ENCODE data around the gene ZNF335.

The ZNF335 gene

DNA sequence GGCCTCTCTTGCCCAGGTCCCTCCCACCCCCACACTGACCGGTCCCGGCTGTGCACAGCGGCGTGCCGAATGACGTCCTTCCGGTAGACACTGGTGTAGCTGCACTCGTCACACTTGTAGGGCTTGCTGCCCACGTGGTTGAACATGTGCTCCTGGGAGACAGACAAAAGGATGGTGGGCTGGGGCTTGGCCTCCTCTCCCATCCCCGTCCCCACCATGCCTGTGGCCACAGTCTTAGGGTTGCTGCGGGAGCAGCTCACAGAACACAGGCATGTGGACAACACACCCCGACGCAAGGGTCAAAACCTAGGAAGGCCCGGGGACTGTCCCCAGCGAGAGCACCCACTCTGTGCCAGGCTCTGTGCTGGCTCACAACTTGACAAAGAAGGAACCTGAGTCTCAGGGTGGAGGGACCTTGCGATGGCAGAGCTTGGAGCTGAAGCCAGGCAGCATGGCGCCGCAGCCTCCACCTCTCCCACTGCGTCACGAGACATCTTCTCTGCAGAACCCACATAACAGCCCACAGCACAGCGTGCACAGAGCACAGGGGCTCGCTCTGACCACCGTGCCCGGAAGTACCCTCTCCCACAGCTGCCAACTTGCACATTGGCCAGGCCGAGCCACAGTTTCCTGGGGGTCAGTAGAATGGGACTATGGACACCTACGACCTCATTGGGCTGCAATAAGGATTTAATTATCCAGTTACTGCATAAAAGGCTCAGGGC, 9.8 kb downstream of the ZNF335 start:
- no peak overlapping the region for H2BK15ac ChIP-seq (ENCODE audit: low read depth, poor library complexity, severe bottlenecking)
- H3K18ac ChIP-seq (ENCODE audit: low read depth in 1 of 2, low read length in 2 of 2) = no peak overlapping the region
- no peak overlapping the region for H3K23ac ChIP-seq (ENCODE audit: low read length in 2 of 2)
- no peak overlapping the region for H3K27ac ChIP-seq (ENCODE audit: low read length, poor library complexity, severe bottlenecking)
- no peak overlapping the region for H2BK120ac ChIP-seq (ENCODE audit: low read depth, low read length)
- H2AK5ac ChIP-seq (ENCODE audit: low read length, severe bottlenecking) = no peak overlapping the region
- no peak overlapping the region for H4K8ac ChIP-seq (ENCODE audit: low read length)
- H3K27me3 ChIP-seq (ENCODE audit: control insufficient read depth in 1 of 2, insufficient read depth in 1 of 2, low read length in 2 of 2) = no peaks in the 10 kb centered on the region
- no peaks in the 10 kb centered on the region for H3K9me3 ChIP-seq (ENCODE audit: control insufficient read depth, low read length)
- H3K79me1 ChIP-seq (replicated peaks; ENCODE audit: low read length, poor library complexity, severe bottlenecking) = peaks cover 41% of the 10 kb centered on the region
- H3K14ac ChIP-seq (ENCODE audit: low read length in 2 of 2) = no peak overlapping the region
- no peak overlapping the region for H3K4ac ChIP-seq (ENCODE audit: low read depth in 1 of 2, low read length in 2 of 2)
- H3K4me3 ChIP-seq (ENCODE audit: insufficient read depth in 1 of 2, low read depth in 1 of 2, low read length in 2 of 2) = peak overlapping the region in 1 of 2 experiments; percentile 21
- H3K9ac ChIP-seq (ENCODE audit: low read length) = no peak overlapping the region
- H3K4me1 ChIP-seq (ENCODE audit: control insufficient read depth, insufficient read depth, low read depth, low read length) = no peaks in the 10 kb centered on the region
- H2BK5ac ChIP-seq (ENCODE audit: low read depth, low read length, poor library complexity, severe bottlenecking) = no peak overlapping the region
- H2BK12ac ChIP-seq (ENCODE audit: low read length in 2 of 2) = no peak overlapping the region
- no peak overlapping the region for H4K91ac ChIP-seq (ENCODE audit: low read length)
- no peak for DNase-seq
- H2AFZ ChIP-seq (ENCODE audit: low read depth, low read length) = no peak overlapping the region
- WGBS = 97% methylated on average over 26 of the region's 26 CpGs
- no peak overlapping the region for H3K4me2 ChIP-seq (ENCODE audit: low read length, poor library complexity, severe bottlenecking)
- H3K36me3 ChIP-seq (ENCODE audit: control insufficient read depth in 1 of 2, insufficient read depth in 2 of 2, low read depth in 1 of 2, low read length in 2 of 2) = peaks cover 87 to 94% of the 10 kb centered on the region in 2 experiments

GRCh38 chr20:45959956-45960630, 11.9 kb downstream of the ZNF335 start:
- Histone ChIP-seq H3K9me3 (ENCODE audit: control insufficient read depth, low read length) (no peaks in the 10 kb centered on the region), H3K18ac (ENCODE audit: low read depth in 1 of 2, low read length in 2 of 2) (no peak overlapping the region), H3K36me3 (ENCODE audit: control insufficient read depth in 1 of 2, insufficient read depth in 2 of 2, low read depth in 1 of 2, low read length in 2 of 2) (peaks cover 77 to 96% of the 10 kb centered on the region in 2 experiments), H3K14ac (ENCODE audit: low read length in 2 of 2) (no peak overlapping the region), H3K4ac (ENCODE audit: low read depth in 1 of 2, low read length in 2 of 2) (no peak overlapping the region), H4K91ac (ENCODE audit: low read length) (no peak overlapping the region), H4K8ac (ENCODE audit: low read length) (no peak overlapping the region), H3K79me1 (replicated peaks; ENCODE audit: low read length, poor library complexity, severe bottlenecking) (peaks cover 35% of the 10 kb centered on the region), H3K27ac (ENCODE audit: low read length, poor library complexity, severe bottlenecking) (no peak overlapping the region), H3K27me3 (ENCODE audit: control insufficient read depth in 1 of 2, insufficient read depth in 1 of 2, low read length in 2 of 2) (no peaks in the 10 kb centered on the region), H2AK5ac (ENCODE audit: low read length, severe bottlenecking) (no peak overlapping the region), H2AFZ (ENCODE audit: low read depth, low read length) (no peak overlapping the region), H2BK120ac (ENCODE audit: low read depth, low read length) (no peak overlapping the region), H3K4me1 (ENCODE audit: control insufficient read depth, insufficient read depth, low read depth, low read length) (no peaks in the 10 kb centered on the region), H2BK12ac (ENCODE audit: low read length in 2 of 2) (no peak overlapping the region), H2BK5ac (ENCODE audit: low read depth, low read length, poor library complexity, severe bottlenecking) (no peak overlapping the region), H3K4me3 (ENCODE audit: insufficient read depth in 1 of 2, low read depth in 1 of 2, low read length in 2 of 2) (no peak overlapping the region), H3K9ac (ENCODE audit: low read length) (no peak overlapping the region), H2BK15ac (ENCODE audit: low read depth, poor library complexity, severe bottlenecking) (no peak overlapping the region), H3K23ac (ENCODE audit: low read length in 2 of 2) (no peak overlapping the region), H3K4me2 (ENCODE audit: low read length, poor library complexity, severe bottlenecking) (no peak overlapping the region)
- DNase-seq = no peak
- WGBS = 100% methylated on average over 13 of the region's 14 CpGs

DNA sequence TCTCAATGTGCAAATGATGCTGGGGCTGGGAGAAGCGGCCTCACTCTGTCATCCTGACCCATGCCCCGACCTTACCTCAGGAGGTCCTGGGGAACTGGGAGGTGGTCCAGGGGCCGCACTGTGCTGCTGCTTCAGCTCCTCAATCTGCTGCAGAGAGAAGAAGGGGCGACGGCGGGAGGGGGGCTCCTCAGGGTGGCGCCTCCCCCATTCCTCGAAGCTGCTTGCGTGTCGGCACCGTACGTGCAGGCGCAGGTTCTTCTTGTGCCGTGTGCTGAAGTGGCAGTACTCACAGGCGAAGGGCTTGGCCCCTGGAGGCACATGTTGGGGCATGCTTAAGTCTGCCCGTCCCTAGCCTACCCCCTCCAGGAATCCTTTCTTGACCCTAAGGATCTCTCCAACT, 12.9 kb downstream of the ZNF335 start:
- 92% methylated on average over 16 of the region's 16 CpGs for WGBS
- Histone ChIP-seq H3K4me1 (ENCODE audit: control insufficient read depth, insufficient read depth, low read depth, low read length) (no peaks in the 10 kb centered on the region), H3K4me3 (ENCODE audit: insufficient read depth in 1 of 2, low read depth in 1 of 2, low read length in 2 of 2) (no peak overlapping the region), H3K4ac (ENCODE audit: low read depth in 1 of 2, low read length in 2 of 2) (no peak overlapping the region), H2AFZ (ENCODE audit: low read depth, low read length) (no peak overlapping the region), H4K91ac (ENCODE audit: low read length) (no peak overlapping the region), H3K27me3 (ENCODE audit: control insufficient read depth in 1 of 2, insufficient read depth in 1 of 2, low read length in 2 of 2) (no peaks in the 10 kb centered on the region), H2BK120ac (ENCODE audit: low read depth, low read length) (no peak overlapping the region), H2BK5ac (ENCODE audit: low read depth, low read length, poor library complexity, severe bottlenecking) (no peak overlapping the region), H3K14ac (ENCODE audit: low read length in 2 of 2) (no peak overlapping the region), H3K79me1 (replicated peaks; ENCODE audit: low read length, poor library complexity, severe bottlenecking) (peaks cover 32% of the 10 kb centered on the region), H4K8ac (ENCODE audit: low read length) (no peak overlapping the region), H3K36me3 (ENCODE audit: control insufficient read depth in 1 of 2, insufficient read depth in 2 of 2, low read depth in 1 of 2, low read length in 2 of 2) (peaks cover 73 to 87% of the 10 kb centered on the region in 2 experiments), H2BK12ac (ENCODE audit: low read length in 2 of 2) (no peak overlapping the region), H2BK15ac (ENCODE audit: low read depth, poor library complexity, severe bottlenecking) (no peak overlapping the region), H2AK5ac (ENCODE audit: low read length, severe bottlenecking) (no peak overlapping the region), H3K27ac (ENCODE audit: low read length, poor library complexity, severe bottlenecking) (no peak overlapping the region), H3K9ac (ENCODE audit: low read length) (no peak overlapping the region), H3K4me2 (ENCODE audit: low read length, poor library complexity, severe bottlenecking) (no peak overlapping the region), H3K18ac (ENCODE audit: low read depth in 1 of 2, low read length in 2 of 2) (no peak overlapping the region), H3K23ac (ENCODE audit: low read length in 2 of 2) (no peak overlapping the region), H3K9me3 (ENCODE audit: control insufficient read depth, low read length) (no peaks in the 10 kb centered on the region)
- no peak for DNase-seq

GRCh38 chr20:45958593-45958992, 13.4 kb downstream of the ZNF335 start:
- Histone ChIP-seq H2BK120ac (ENCODE audit: low read depth, low read length) (no peak overlapping the region), H3K18ac (ENCODE audit: low read depth in 1 of 2, low read length in 2 of 2) (no peak overlapping the region), H2BK12ac (ENCODE audit: low read length in 2 of 2) (no peak overlapping the region), H3K4me3 (ENCODE audit: insufficient read depth in 1 of 2, low read depth in 1 of 2, low read length in 2 of 2) (no peak overlapping the region), H4K8ac (ENCODE audit: low read length) (no peak overlapping the region), H3K14ac (ENCODE audit: low read length in 2 of 2) (no peak overlapping the region), H3K36me3 (ENCODE audit: control insufficient read depth in 1 of 2, insufficient read depth in 2 of 2, low read depth in 1 of 2, low read length in 2 of 2) (peaks cover 73 to 87% of the 10 kb centered on the region in 2 experiments), H3K9ac (ENCODE audit: low read length) (no peak overlapping the region), H3K27ac (ENCODE audit: low read length, poor library complexity, severe bottlenecking) (no peak overlapping the region), H3K4me1 (ENCODE audit: control insufficient read depth, insufficient read depth, low read depth, low read length) (no peaks in the 10 kb centered on the region), H3K27me3 (ENCODE audit: control insufficient read depth in 1 of 2, insufficient read depth in 1 of 2, low read length in 2 of 2) (no peaks in the 10 kb centered on the region), H2AFZ (ENCODE audit: low read depth, low read length) (no peak overlapping the region), H3K23ac (ENCODE audit: low read length in 2 of 2) (no peak overlapping the region), H2BK15ac (ENCODE audit: low read depth, poor library complexity, severe bottlenecking) (no peak overlapping the region), H3K9me3 (ENCODE audit: control insufficient read depth, low read length) (no peaks in the 10 kb centered on the region), H3K4ac (ENCODE audit: low read depth in 1 of 2, low read length in 2 of 2) (no peak overlapping the region), H3K79me1 (replicated peaks; ENCODE audit: low read length, poor library complexity, severe bottlenecking) (peaks cover 30% of the 10 kb centered on the region), H2AK5ac (ENCODE audit: low read length, severe bottlenecking) (no peak overlapping the region), H4K91ac (ENCODE audit: low read length) (no peak overlapping the region), H3K4me2 (ENCODE audit: low read length, poor library complexity, severe bottlenecking) (no peak overlapping the region), H2BK5ac (ENCODE audit: low read depth, low read length, poor library complexity, severe bottlenecking) (no peak overlapping the region)
- 94% methylated on average over 3 of the region's 4 CpGs for WGBS
- DNase-seq = no peak
